ENCODE measurements around the gene TIGIT.

TIGIT gene

DNA sequence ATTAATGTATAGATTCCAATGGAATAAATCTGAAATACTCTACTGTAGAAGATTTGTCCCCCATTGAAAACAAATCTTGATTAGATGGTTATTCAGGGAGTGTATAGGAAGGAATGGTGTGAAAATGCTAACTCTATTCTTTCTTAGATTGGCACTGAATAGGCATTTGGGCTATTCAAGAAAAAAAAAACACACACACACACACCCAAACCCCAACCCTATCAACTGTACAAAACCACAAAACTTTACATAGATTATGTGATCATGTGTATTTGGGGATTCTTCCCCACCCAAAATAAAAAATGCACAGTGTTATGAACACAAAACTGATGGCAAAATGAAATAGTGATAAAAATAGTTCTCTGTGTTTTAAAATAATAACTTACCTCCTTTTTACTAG lies 61.8 kb downstream of the TIGIT start:
- DNase-seq = no peak

DNA sequence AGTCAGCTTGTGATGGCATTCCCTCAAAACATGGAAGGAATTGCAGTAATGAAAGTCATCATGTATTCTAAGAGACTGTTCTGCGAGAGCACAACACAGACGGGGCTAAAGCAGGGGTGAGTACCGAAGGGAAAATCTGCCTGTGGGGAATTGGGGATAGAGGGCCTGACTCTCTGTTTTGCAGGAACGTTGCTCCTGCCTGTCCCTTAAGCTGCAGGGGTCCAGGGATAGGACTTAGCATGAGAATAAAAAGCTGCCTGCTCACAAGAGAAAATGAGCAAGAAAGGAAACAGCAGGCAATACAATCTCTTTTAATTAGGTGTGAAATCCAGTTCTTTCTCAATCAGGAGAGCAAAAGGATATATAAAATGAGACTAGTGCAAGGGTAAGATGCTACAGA lies 62.2 kb downstream of the TIGIT start:
- no peak for DNase-seq

DNA sequence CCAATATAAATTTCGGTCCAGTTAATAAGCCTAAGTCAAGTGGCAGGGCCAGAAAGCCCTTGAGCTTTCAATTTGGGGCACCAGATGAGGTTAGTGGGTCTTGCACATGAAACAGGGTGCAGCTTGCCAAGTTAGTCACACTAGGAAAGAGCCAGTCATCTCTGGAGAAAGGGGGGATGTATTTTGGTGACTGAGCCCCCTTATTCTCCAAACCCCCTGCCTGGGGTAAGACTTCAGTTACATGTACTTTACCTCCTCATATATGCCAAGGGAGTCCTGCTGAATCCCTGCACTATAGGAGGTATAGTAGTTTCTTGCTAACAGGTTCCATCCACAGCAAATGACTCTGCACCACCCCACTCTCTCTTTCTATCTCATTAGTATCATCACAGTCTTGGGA lies 62.7 kb downstream of the TIGIT start:
- DNase-seq = no peak
